Measurements from ENCODE around the gene SUMO2. TPM values are rescaled to one million over a fixed set of nuclear protein-coding genes. Genes with fewer than 3 reads are reported as not detected.
A peak's percentile ranks its signal among the peaks of the same experiment; 100 is the strongest.
"Not testable (repeated sequence)": the region's sequence is repeated elsewhere in the genome, so short reads cannot be mapped to it uniquely, and the experiment has no call there.

Gene SUMO2
- 100 to 1,000 TPM in 11 of 12 donors, not detected in 1; 315 to 505 (median 392) TPM for polyA plus RNA-seq (ENCODE audit: insufficient read length in 12 of 12)
- long read RNA-seq, donor 1, transcript SUMO2-202 (4 exons, 3,190 nt) = major isoform, 274 of 298 reads
- long read RNA-seq, donor 1, partial matches to known transcripts = 17 of 298 reads
- long read RNA-seq, donor 1, other reads (novel, unspliced or antisense) = 0 of 298 reads
- long read RNA-seq, donor 2, transcript SUMO2-203 (4 exons, 490 nt) = minor isoform, 6 of 219 reads
- long read RNA-seq, donor 2, transcript SUMO2-202 (4 exons, 3,190 nt) = major isoform, 202 of 219 reads
- long read RNA-seq, donor 2, partial matches to known transcripts = 10 of 219 reads
- long read RNA-seq, donor 2, other reads (novel, unspliced or antisense) = 0 of 219 reads
- long read RNA-seq, donor 3, transcript SUMO2-202 (4 exons, 3,190 nt) = major isoform, 91 of 106 reads
- long read RNA-seq, donor 3, partial matches to known transcripts = 11 of 106 reads
- long read RNA-seq, donor 3, other reads (novel, unspliced or antisense) = 0 of 106 reads
- long read RNA-seq, donor 4, transcript SUMO2-202 (4 exons, 3,190 nt) = major isoform, 93 of 97 reads
- long read RNA-seq, donor 4, partial matches to known transcripts = 0 of 97 reads
- long read RNA-seq, donor 4, other reads (novel, unspliced or antisense) = 0 of 97 reads
- long read RNA-seq, donor 5, transcript SUMO2-202 (4 exons, 3,190 nt) = major isoform, 238 of 251 reads
- long read RNA-seq, donor 5, transcript SUMO2-203 (4 exons, 490 nt) = minor isoform, 6 of 251 reads
- long read RNA-seq, donor 5, partial matches to known transcripts = 6 of 251 reads
- long read RNA-seq, donor 5, other reads (novel, unspliced or antisense) = 0 of 251 reads
- long read RNA-seq, donor 6, transcript SUMO2-202 (4 exons, 3,190 nt) = major isoform, 135 of 141 reads
- long read RNA-seq, donor 6, partial matches to known transcripts = 5 of 141 reads
- long read RNA-seq, donor 6, other reads (novel, unspliced or antisense) = 0 of 141 reads
- long read RNA-seq, donor 7, transcript SUMO2-202 (4 exons, 3,190 nt) = major isoform, 102 of 110 reads
- long read RNA-seq, donor 7, partial matches to known transcripts = 7 of 110 reads
- long read RNA-seq, donor 7, other reads (novel, unspliced or antisense) = 0 of 110 reads
- long read RNA-seq, donor 8, transcript SUMO2-202 (4 exons, 3,190 nt) = major isoform, 205 of 221 reads
- long read RNA-seq, donor 8, transcript SUMO2-203 (4 exons, 490 nt) = minor isoform, 7 of 221 reads
- long read RNA-seq, donor 8, partial matches to known transcripts = 9 of 221 reads
- long read RNA-seq, donor 8, other reads (novel, unspliced or antisense) = 0 of 221 reads
- long read RNA-seq, donor 9, transcript SUMO2-203 (4 exons, 490 nt) = minor isoform, 5 of 164 reads
- long read RNA-seq, donor 9, transcript SUMO2-202 (4 exons, 3,190 nt) = major isoform, 149 of 164 reads
- long read RNA-seq, donor 9, partial matches to known transcripts = 9 of 164 reads
- long read RNA-seq, donor 9, other reads (novel, unspliced or antisense) = 0 of 164 reads
- long read RNA-seq, donor 10, transcript SUMO2-202 (4 exons, 3,190 nt) = major isoform, 172 of 176 reads
- long read RNA-seq, donor 10, partial matches to known transcripts = 0 of 176 reads
- long read RNA-seq, donor 10, other reads (novel, unspliced or antisense) = 0 of 176 reads
- long read RNA-seq, donor 11, transcript SUMO2-202 (4 exons, 3,190 nt) = major isoform, 227 of 296 reads
- long read RNA-seq, donor 11, partial matches to known transcripts = 54 of 296 reads
- long read RNA-seq, donor 11, other reads (novel, unspliced or antisense) = 8 of 296 reads

DNA sequence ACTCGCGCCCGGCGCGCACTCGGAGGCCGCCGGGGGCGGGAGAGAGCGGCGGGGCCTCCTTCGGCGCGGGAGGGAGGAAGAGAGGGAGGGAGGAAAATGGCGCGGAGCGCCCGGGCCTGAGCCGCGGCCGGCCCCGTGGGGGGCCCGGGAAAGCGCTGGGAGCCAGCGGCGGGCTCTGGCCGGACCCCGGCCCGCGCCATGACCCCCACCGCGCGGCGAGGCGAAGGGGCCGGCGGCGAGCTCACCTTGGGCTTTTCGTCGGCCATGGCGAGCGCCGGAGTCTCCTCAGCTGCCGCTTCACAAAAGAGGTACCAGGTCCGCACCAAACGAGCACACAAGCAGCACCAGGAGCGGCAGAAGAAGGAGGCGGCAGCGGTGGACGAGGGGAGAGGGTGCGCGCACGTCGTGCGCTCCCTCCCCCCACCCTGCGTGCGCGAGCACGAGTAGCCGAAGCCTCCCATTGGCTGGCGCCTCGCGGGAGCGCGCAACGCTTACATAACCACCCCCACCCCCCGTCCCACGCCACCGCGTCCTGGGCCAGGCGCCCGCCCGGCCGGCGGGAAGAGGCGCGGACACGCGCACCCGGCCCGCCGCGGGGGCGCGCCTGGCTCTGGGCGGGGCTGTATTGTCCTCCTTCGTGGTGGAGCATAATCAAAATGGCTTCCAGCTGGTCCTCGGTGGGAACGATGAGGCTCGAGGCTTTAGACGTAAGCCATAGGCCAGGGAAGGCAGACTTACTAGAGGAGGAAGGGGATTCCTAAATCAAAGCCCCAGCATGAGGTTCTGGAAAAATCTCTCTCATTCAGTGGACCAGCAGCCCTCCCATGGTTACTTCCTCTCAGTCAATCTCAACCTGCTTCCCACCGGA, at the start of gene SUMO2:
SUMO2 (minus strand) TSS at position 391 of the 868 bp plus-strand sequence; CDS start at position 266, 125 bp downstream.
- DNase-seq = peak; percentile 95

DNA sequence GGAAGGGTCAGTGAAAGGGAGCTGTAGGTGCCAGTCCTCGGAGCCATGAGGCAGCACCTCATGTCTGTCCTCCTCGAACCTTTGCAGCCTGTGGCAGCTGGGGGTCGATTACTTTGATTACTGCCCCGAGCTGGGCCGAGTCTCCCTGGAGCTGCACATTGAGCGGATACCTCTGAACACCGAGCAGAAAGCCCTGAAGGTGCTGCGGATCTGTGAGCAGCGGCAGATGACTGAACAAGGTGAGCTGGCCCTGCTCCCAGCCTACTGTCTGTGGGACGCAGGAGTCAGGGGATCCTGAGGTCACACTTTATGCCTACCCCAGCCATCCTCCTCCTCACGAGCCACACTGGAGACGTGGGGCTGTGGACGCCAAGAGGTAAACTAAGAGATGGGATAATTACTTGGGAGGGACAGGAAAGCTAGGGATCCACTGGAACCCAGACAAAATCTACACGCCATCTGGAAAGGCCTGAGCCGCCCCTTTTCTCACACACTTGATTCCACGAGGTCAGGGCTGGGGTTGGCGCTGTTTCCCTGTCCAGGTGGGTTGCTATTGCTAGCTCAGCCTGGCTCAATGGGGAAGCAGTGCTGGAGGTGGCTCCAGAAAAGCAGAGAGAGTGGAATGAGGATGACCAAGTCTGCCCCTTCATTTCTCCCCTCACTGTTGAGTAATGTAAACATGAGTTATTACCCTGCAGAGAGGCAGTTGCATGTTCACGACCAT, 49.1 kb upstream of the SUMO2 start:
- no peak for DNase-seq

DNA sequence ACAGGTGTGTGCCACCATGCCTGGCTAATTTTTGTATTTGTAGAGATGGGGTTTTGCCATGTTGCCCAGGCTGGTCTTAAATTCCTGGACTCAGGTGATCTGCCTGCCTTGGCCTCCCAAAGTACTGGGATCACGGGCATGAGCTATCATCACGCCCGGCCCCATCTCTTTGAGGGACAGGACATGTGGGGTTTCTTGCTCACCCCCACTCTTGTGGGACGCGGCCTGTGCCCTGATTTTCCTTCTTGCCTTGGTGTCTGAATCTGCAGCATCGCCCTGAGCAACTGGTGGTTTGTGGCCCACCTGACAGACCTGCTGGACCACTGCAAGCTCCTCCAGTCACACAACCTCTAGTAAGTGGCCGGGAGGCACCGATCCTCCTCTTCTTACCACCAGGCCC, 48.3 kb upstream of the SUMO2 start:
- DNase-seq = no peak

DNA sequence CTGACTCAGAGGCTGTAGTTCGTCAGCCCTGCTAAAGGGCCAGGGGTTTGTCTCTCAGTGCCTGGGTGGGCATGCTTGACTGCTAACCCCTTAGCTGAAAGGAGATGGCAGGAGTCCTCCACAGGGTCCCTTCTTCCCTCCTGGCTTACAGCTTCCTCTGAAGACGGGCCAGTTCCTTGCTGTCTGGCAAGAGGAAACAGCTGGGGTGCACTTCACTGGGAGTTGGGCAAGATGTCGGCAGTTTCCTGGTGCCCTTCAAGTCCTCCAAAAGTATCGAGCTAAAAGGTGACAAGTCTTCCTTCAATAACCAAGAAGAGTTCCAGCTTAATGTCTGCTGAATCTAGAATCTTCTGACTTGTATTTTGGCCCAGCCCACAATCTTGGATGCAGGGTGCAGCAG, 46.1 kb upstream of the SUMO2 start:
- DNase-seq = no peak

DNA sequence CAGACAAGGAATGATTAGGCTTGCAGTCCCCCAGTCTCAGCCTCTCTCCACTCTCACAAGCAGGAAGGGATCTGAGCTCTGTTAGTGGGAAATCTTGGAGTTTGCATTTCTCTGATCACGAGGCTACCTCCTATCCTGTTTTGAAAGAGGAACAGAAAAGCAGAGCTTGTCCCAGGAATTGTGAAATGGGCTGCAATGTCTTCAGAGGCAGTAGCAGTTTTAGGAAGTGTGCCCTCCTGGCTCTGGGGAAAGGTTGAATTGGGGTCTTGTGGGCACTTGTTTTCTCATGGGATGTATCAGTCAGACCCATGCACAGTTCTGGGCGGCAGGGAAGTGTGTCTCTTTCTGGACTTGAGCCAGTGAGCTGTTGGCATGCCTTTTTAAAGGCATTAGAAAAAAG, 45.5 kb upstream of the SUMO2 start:
- no peak for DNase-seq

DNA sequence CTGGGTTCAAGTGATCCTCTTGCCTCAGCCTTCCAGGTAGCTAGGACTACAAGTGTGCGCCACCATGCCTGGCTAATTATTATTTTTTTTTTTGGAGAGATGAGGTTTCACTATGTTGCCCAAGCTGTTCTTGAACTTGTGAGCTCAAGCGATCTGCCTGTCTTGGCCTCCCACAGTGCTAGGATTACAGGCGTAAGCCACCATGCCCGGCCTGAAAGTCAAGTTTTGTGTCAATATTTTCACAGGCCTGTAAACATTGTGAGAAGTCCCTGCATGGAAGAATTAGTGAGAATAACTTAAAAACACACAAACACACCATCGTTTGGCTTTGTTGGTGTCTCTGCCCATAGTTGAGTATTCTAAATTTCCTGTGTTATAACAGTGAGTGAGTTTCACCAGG, 45.0 kb upstream of the SUMO2 start:
- no peak for DNase-seq

DNA sequence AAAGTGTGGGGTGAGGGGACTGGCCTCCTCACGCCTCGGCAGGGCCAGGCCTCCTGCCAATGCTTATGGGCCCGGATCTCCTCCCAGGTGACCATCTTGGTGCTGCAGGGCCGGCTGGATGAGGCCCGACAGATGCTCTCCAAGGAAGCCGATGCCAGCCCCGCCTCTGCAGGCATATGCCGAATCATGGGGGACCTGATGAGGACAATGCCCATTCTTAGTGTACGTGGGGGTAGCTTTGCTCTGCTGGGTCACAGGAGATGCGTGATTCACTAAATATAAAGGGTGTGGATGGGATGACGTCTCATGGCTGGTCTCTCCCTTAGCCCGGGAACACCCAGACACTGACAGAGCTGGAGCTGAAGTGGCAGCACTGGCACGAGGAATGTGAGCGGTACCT, 42.3 kb upstream of the SUMO2 start:
- DNase-seq = no peak

DNA sequence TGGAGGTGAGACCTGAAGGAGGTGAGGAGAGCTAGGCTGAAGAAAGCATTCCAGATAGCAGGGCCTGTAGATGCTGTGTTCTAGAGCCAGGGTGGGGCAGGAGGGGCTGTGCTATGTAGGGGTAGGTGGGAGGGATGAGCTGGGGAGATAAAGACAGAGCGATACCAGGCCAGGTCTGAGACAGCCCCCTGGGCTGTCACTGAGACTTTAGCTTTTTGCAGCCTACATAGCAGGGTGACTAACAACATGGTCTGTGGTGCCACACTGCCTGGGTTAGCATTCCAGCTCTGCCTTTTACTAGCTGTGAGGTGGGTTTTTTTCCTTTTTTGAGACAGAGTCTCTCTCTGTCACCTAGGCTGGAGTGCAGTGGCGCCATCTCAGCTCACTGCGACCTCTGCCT, 37.1 kb upstream of the SUMO2 start:
- DNase-seq = no peak

DNA sequence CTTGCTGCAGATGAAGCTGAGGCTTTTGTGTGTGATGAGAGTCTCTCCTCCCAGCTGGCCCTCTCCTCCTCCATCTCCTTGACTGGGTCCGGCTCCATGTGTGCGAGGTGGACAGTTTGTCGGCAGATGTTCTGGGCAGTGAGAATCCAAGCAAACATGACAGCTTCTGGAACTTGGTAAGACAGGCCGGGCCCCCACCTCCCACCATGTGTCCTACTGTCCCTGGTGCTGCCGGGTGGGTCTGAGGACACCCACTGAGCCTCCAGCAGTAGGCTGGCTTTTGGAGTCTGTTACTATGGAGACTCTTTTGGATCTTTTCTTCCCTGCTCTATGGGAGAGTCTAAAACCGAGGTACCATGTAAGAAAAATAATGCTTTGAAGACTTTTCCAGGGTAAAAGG, 35.4 kb upstream of the SUMO2 start:
- no peak for DNase-seq

DNA sequence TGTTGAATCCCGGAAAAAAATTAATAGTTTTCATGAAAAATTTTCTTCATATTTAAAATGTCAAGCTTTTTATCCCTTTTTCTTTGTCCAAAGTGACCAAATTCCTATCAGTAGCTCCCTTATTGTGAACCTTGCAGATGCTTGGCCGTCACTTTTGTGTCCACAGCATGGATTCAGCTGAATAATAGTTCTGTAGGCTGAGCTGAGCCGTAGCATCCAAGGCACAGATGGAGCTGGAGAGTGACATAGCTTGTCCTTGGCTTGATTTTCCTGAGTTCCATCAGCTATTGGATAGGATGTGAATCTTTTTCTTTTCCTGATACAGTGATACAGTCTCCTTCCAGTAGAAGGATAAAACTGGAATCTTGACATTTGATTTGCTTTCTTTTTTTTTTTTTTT, 26.3 kb upstream of the SUMO2 start:
- no peak for DNase-seq

DNA sequence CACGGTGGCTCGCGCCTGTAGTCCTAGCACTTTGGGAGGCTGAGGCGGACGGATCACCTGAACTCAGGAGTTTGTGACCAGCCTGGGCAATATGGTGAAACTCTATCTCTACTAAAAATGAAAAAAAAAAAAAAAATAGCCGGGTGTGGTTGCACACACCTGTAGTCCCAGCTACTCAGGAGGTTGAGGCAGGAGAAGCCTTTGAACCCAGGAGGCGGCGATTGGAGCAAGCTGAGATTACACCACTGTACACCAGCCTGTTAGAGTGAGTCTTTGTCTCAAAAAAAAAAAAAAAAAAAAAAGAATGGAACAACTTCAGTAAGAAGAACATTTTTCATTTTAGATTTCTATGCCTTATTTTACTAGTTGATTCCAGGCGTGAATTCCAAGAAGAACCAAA, 25.4 kb upstream of the SUMO2 start:
- DNase-seq = no peak

DNA sequence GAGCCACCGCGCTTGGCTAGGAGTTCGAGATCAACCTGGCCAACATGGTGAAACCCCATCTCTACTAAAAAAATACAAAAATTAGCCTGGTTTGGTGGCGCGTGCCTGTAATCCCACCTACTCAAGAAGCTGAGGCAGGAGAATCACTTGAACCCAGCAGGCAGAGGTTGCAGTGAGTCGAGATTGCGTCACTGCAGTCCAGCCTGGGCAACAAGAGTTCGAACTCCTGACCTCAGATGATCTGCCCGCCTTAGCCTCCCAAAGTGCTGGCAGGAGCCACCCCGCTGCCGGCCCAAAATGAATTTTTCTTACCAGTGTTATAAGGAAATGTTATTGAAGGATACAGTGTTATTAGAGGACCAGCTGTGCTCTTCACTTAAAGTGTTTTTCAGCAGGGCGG, 25.0 kb upstream of the SUMO2 start:
- DNase-seq = no peak

DNA sequence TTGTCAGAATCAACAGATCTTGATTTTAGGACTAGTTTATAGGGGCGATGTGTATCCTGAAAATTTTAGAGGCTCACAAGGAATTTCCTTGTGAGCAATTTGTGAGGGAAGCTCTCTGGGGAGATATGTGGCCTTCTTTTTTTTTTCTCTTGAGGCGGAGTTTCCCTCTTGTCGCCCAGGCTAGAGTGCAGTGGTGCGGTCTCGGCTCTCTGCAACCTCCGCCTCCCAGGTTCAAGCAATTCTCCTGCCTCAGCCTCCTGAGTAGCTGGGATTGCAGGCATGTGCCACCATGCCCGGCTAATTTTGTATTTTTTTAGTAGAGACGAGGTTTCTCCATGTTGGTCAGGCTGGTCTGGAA, 24.3 kb upstream of the SUMO2 start:
- DNase-seq = not testable (repeated sequence)

DNA sequence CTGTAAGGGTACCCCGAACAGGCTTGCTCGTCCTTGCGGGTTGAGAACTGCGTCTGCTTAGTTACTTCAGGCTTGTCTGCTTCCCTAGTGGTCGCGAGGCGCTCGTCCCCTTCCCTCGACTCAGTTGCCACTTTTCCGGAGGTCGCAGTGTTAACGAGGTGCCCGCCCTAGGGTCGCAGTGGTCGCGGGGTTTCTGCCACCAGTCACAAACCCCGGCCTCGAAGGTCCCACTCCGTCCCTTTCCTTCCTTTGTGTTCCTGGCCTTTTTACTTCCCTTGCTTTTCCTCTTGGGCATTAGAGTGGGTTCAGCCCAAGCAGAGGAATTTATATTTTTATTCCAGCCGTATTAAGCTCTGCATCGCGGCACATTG, 23.0 kb upstream of the SUMO2 start:
- DNase-seq = no peak

DNA sequence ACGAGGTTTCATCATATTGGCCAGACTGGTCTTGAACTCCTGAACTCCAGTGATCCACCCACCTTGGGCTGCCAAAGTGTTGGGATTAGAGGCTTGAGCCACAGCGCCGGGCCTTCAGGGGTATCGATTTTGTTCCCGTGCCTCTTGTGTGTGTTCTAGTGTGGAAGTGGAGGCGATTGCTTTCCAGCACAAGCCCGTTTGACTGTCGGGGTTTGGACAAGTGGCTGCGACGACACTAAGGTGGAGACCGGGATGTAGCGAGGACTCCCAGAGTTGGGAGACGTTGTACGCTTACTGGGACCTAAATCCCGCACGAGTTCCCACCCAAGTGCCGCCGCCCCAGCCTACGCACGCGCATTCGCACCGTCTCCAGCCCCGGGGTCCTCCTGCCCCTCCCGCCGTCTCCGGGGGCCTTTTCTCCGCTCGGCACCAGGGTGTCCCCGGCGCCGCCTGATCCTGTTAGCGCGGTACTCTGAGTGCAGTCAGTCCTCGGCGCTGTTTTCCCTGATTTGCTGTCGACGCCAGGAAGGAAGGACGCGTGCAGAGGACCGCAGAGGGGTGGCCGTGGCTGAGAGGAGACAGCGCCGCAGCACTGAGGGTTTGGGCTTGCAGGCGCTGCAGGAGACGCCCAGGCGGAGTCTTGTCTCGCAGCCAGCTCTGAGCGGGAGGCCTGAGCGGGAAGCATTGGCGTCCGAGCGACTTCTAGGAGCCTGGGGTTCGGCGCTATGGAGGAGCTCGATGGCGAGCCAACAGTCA, 22.5 kb upstream of the SUMO2 start, which contains the start of gene NUP85:
NUP85 (plus strand) TSS at position 643 of the 756 bp plus-strand sequence; CDS start at position 726, 83 bp downstream.
- peak; percentile 96 for DNase-seq

DNA sequence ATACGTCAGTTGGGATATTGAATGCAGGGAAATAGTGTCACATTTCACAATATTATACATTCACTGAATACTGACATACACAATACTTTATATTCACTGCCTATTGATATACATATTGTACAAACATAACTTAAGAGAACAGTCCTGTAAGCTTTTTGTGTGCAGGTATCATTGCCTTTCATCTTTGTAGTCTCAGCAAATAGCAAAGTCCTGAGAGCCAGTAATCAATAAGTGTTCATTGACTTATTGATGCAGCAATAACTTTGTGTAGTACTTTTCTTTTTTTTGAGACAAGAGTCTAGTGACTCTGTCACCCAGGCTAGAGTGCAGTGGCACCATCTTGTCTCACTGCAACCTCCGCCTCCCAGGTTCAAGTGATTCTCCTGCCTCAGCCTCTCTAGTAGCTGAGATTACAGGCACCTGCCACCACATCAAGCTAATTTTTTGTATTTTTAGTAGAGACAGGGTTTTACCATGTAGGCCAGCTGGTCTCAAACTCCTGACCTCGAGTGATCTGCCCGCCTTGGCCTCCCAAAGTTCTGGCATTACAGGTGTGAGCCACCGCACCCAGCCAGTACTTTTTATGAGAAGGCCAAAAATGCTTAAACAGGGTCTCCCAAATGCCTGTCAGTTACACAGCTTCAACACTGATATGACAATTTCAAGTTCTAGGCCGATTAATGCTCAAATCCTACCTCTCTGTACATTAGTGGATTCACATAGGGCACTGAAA, 17.3 kb upstream of the SUMO2 start:
- no peak for DNase-seq

DNA sequence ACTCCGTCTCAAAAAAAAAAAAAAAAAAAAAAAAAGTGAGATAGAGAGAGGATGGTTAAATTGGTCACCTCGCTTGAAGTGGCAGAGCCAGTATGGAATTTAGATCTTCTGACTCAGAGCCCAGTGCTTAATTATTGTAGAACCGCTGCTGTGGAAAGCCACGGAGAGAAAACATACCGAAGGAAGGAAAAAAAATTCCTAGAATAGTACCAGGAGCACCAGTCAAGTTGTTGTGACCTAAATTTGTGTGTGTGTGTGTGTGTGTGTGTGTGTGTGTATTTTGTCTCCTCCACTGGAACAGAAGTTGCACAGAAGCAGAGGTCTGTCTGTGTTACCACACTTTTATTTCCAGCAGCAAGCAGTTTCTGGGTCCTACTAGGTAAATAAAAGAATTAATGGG, 12.1 kb upstream of the SUMO2 start:
- DNase-seq = no peak

DNA sequence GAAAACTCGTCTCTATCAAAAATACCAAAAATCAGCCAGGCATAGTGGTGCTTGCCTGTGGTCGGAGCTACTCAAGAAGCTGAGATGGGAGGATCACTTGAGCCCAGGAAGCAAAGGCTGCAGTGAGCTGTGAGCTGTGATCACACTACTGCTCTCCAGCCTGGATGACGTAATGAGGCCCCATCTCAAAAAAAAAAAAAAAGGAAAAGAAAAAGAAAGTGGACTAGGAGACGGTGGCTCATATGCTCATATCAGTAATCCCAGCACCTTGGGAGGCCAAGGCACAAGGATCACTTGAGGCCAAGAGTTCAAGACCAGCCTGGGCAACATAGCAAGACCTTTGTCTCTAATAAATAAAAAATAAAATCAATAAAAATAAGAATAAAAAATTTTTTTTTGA, 8.8 kb upstream of the SUMO2 start:
- DNase-seq = peak; percentile 16

Measured in muscle of arm (tissue), 14 donors.